ENCODE measurements around the gene SPACA7. TPM values are rescaled to one million over a fixed set of nuclear protein-coding genes. Genes with fewer than 3 reads are reported as not detected.

SPACA7 gene
- polyA plus RNA-seq, 1 donor: not detected

GRCh38 chr13:112466132-112467058, 90.2 kb downstream of the SPACA7 start:
- no peaks in the 10 kb centered on the region for H3K4me1 ChIP-seq (ENCODE audit: control insufficient read depth, insufficient read depth, low read length)
- no peaks in the 10 kb centered on the region for H3K36me3 ChIP-seq (ENCODE audit: control insufficient read depth, insufficient read depth, low read length)
- H3K27ac ChIP-seq (ENCODE audit: low read length): no peak overlapping the region
- peaks cover 7% of the 10 kb centered on the region for H3K9me3 ChIP-seq (ENCODE audit: control insufficient read depth, low read depth, low read length)
- WGBS (ENCODE audit: insufficient coverage, low lambda C conversion rate): no CpG with 5 or more reads among the region's 40 CpGs
- H3K27me3 ChIP-seq (ENCODE audit: control insufficient read depth, insufficient read depth, low read length): no peaks in the 10 kb centered on the region
- DNase-seq: no peak
- no peak overlapping the region for H3K4me3 ChIP-seq (ENCODE audit: low read length)

- no peak for DNase-seq
- H3K4me3 ChIP-seq (ENCODE audit: low read length): no peak overlapping the region
- H3K4me1 ChIP-seq (ENCODE audit: control insufficient read depth, insufficient read depth, low read length): no peaks in the 10 kb centered on the region
- no peaks in the 10 kb centered on the region for H3K27me3 ChIP-seq (ENCODE audit: control insufficient read depth, insufficient read depth, low read length)
- no peak overlapping the region for H3K27ac ChIP-seq (ENCODE audit: low read length)
- WGBS (ENCODE audit: insufficient coverage, low lambda C conversion rate): no CpG with 5 or more reads among the region's 19 CpGs
- peaks cover 4% of the 10 kb centered on the region for H3K9me3 ChIP-seq (ENCODE audit: control insufficient read depth, low read depth, low read length)
- no peaks in the 10 kb centered on the region for H3K36me3 ChIP-seq (ENCODE audit: control insufficient read depth, insufficient read depth, low read length)
Measured at GRCh38 chr13:112467236-112467635, 91.1 kb downstream of the SPACA7 start.

GRCh38 chr13:112468069-112468468, 91.9 kb downstream of the SPACA7 start:
- Histone ChIP-seq H3K4me3 (ENCODE audit: low read length) (no peak overlapping the region), H3K9me3 (ENCODE audit: control insufficient read depth, low read depth, low read length) (peaks cover 4% of the 10 kb centered on the region), H3K27me3 (ENCODE audit: control insufficient read depth, insufficient read depth, low read length) (no peaks in the 10 kb centered on the region), H3K36me3 (ENCODE audit: control insufficient read depth, insufficient read depth, low read length) (no peaks in the 10 kb centered on the region), H3K27ac (ENCODE audit: low read length) (no peak overlapping the region), H3K4me1 (ENCODE audit: control insufficient read depth, insufficient read depth, low read length) (no peaks in the 10 kb centered on the region)
- WGBS (ENCODE audit: insufficient coverage, low lambda C conversion rate): no CpG with 5 or more reads among the region's 10 CpGs
- no peak for DNase-seq

- Histone ChIP-seq H3K9me3 (ENCODE audit: control insufficient read depth, low read depth, low read length) (peaks cover 4% of the 10 kb centered on the region), H3K36me3 (ENCODE audit: control insufficient read depth, insufficient read depth, low read length) (no peaks in the 10 kb centered on the region), H3K4me1 (ENCODE audit: control insufficient read depth, insufficient read depth, low read length) (no peaks in the 10 kb centered on the region), H3K27me3 (ENCODE audit: control insufficient read depth, insufficient read depth, low read length) (no peaks in the 10 kb centered on the region), H3K4me3 (ENCODE audit: low read length) (no peak overlapping the region), H3K27ac (ENCODE audit: low read length) (no peak overlapping the region)
- DNase-seq: no peak
- no CpG with 5 or more reads among the region's 14 CpGs for WGBS (ENCODE audit: insufficient coverage, low lambda C conversion rate)
Measured at GRCh38 chr13:112469071-112469745, 93.1 kb downstream of the SPACA7 start.

GRCh38 chr13:112473818-112474217, 97.7 kb downstream of the SPACA7 start:
- peaks cover 3% of the 10 kb centered on the region for H3K4me1 ChIP-seq (ENCODE audit: control insufficient read depth, insufficient read depth, low read length)
- no peak overlapping the region for H3K27ac ChIP-seq (ENCODE audit: low read length)
- WGBS (ENCODE audit: insufficient coverage, low lambda C conversion rate): 100% methylated on average over 3 of the region's 5 CpGs
- no peaks in the 10 kb centered on the region for H3K27me3 ChIP-seq (ENCODE audit: control insufficient read depth, insufficient read depth, low read length)
- DNase-seq: no peak
- no peaks in the 10 kb centered on the region for H3K36me3 ChIP-seq (ENCODE audit: control insufficient read depth, insufficient read depth, low read length)
- no peak overlapping the region for H3K4me3 ChIP-seq (ENCODE audit: low read length)
- H3K9me3 ChIP-seq (ENCODE audit: control insufficient read depth, low read depth, low read length): no peaks in the 10 kb centered on the region

GRCh38 chr13:112474869-112475268, 98.7 kb downstream of the SPACA7 start:
- Histone ChIP-seq H3K36me3 (ENCODE audit: control insufficient read depth, insufficient read depth, low read length) (no peaks in the 10 kb centered on the region), H3K4me3 (ENCODE audit: low read length) (no peak overlapping the region), H3K27ac (ENCODE audit: low read length) (no peak overlapping the region), H3K27me3 (ENCODE audit: control insufficient read depth, insufficient read depth, low read length) (no peaks in the 10 kb centered on the region), H3K4me1 (ENCODE audit: control insufficient read depth, insufficient read depth, low read length) (peaks cover 3% of the 10 kb centered on the region), H3K9me3 (ENCODE audit: control insufficient read depth, low read depth, low read length) (no peaks in the 10 kb centered on the region)
- no CpG with 5 or more reads among the region's 8 CpGs for WGBS (ENCODE audit: insufficient coverage, low lambda C conversion rate)
- no peak for DNase-seq

- Histone ChIP-seq H3K27ac (ENCODE audit: low read length) (no peak overlapping the region), H3K4me1 (ENCODE audit: control insufficient read depth, insufficient read depth, low read length) (peaks cover 3% of the 10 kb centered on the region), H3K36me3 (ENCODE audit: control insufficient read depth, insufficient read depth, low read length) (no peaks in the 10 kb centered on the region), H3K4me3 (ENCODE audit: low read length) (no peak overlapping the region), H3K27me3 (ENCODE audit: control insufficient read depth, insufficient read depth, low read length) (no peaks in the 10 kb centered on the region), H3K9me3 (ENCODE audit: control insufficient read depth, low read depth, low read length) (no peaks in the 10 kb centered on the region)
- peak; percentile 23 to 65 for DNase-seq
- WGBS (ENCODE audit: insufficient coverage, low lambda C conversion rate): no CpG with 5 or more reads among the region's 1 CpG
Measured at GRCh38 chr13:112475889-112476288, 99.7 kb downstream of the SPACA7 start.

GRCh38 chr13:112477070-112477619, 101.0 kb downstream of the SPACA7 start:
- Histone ChIP-seq H3K9me3 (ENCODE audit: control insufficient read depth, low read depth, low read length) (no peaks in the 10 kb centered on the region), H3K36me3 (ENCODE audit: control insufficient read depth, insufficient read depth, low read length) (no peaks in the 10 kb centered on the region), H3K27me3 (ENCODE audit: control insufficient read depth, insufficient read depth, low read length) (no peaks in the 10 kb centered on the region), H3K27ac (ENCODE audit: low read length) (no peak overlapping the region), H3K4me3 (ENCODE audit: low read length) (no peak overlapping the region), H3K4me1 (ENCODE audit: control insufficient read depth, insufficient read depth, low read length) (peaks cover 3% of the 10 kb centered on the region)
- DNase-seq: peak in 1 of 2 donors; percentile 4
- 100% methylated on average over 1 of the region's 9 CpGs for WGBS (ENCODE audit: insufficient coverage, low lambda C conversion rate)

GRCh38 chr13:112479389-112479788, 103.2 kb downstream of the SPACA7 start:
- WGBS (ENCODE audit: insufficient coverage, low lambda C conversion rate): no CpG with 5 or more reads among the region's 7 CpGs
- H3K27me3 ChIP-seq (ENCODE audit: control insufficient read depth, insufficient read depth, low read length): no peaks in the 10 kb centered on the region
- no peaks in the 10 kb centered on the region for H3K36me3 ChIP-seq (ENCODE audit: control insufficient read depth, insufficient read depth, low read length)
- peaks cover 3% of the 10 kb centered on the region for H3K4me1 ChIP-seq (ENCODE audit: control insufficient read depth, insufficient read depth, low read length)
- no peak overlapping the region for H3K4me3 ChIP-seq (ENCODE audit: low read length)
- no peak overlapping the region for H3K27ac ChIP-seq (ENCODE audit: low read length)
- no peak for DNase-seq
- peaks cover 3% of the 10 kb centered on the region for H3K9me3 ChIP-seq (ENCODE audit: control insufficient read depth, low read depth, low read length)

GRCh38 chr13:112481458-112481857, 105.3 kb downstream of the SPACA7 start:
- peaks cover 3% of the 10 kb centered on the region for H3K9me3 ChIP-seq (ENCODE audit: control insufficient read depth, low read depth, low read length)
- H3K36me3 ChIP-seq (ENCODE audit: control insufficient read depth, insufficient read depth, low read length): peaks cover 9% of the 10 kb centered on the region
- H3K4me1 ChIP-seq (ENCODE audit: control insufficient read depth, insufficient read depth, low read length): no peaks in the 10 kb centered on the region
- no peak for DNase-seq
- no peak overlapping the region for H3K4me3 ChIP-seq (ENCODE audit: low read length)
- no peak overlapping the region for H3K27ac ChIP-seq (ENCODE audit: low read length)
- no peaks in the 10 kb centered on the region for H3K27me3 ChIP-seq (ENCODE audit: control insufficient read depth, insufficient read depth, low read length)

Data from large intestine (tissue), 3 donors.